ENCODE measurements around the gene DNMBP.
"Not testable (repeated sequence)": the region's sequence is repeated elsewhere in the genome, so short reads cannot be mapped to it uniquely, and the experiment has no call there.

DNMBP gene

DNA sequence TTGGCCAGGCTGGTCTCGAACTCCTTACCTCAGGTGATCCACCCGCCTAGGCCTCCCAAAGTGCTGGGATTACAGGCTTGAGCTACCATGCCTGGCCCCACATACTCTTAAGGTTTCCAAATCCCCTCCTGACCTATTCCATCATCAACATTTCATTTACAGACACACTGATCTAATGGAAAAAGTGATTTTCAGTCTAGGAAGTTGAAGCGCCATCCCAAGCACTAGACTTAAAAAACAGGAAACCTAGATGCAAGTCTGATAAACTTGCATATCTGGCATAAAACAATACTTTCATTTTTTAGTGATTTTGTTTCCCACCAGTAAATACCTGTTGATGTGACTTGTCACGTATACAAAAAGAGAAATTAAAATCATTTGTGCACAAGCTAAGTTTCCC lies 44.0 kb downstream of the DNMBP start:
- no peak for DNase-seq (ENCODE audit: extremely low read depth, low read depth)
- TF ChIP-seq, protein P1, sequence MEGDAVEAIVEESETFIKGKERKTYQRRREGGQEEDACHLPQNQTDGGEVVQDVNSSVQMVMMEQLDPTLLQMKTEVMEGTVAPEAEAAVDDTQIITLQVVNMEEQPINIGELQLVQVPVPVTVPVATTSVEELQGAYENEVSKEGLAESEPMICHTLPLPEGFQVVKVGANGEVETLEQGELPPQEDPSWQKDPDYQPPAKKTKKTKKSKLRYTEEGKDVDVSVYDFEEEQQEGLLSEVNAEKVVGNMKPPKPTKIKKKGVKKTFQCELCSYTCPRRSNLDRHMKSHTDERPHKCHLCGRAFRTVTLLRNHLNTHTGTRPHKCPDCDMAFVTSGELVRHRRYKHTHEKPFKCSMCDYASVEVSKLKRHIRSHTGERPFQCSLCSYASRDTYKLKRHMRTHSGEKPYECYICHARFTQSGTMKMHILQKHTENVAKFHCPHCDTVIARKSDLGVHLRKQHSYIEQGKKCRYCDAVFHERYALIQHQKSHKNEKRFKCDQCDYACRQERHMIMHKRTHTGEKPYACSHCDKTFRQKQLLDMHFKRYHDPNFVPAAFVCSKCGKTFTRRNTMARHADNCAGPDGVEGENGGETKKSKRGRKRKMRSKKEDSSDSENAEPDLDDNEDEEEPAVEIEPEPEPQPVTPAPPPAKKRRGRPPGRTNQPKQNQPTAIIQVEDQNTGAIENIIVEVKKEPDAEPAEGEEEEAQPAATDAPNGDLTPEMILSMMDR (IDR thresholded peaks at IDR 0.05; ENCODE audit: low read depth, low read length, missing control alignments): no peak
- no peak overlapping the region for H3K4me3 ChIP-seq (replicated peaks; ENCODE audit: low read depth, low read length)

DNA sequence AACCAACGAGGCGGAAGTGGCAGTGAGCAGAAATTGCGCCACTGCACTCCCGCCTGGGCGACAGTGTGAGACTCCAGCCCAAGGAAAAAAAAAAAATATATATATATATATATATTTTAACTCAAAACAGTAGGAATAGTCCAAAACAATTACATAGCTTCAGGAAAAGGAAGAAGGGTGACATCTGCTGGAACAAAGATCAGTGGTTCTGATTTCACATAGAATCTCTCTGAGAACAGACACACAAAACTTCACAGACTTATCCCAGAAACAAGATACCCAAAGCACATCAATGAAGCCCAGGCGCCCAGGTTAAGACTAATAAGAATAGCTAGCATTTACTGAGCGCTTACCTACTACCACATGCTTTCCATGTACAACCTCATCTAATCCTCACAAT lies 45.0 kb downstream of the DNMBP start:
- TF ChIP-seq, protein P1 (IDR thresholded peaks at IDR 0.05; ENCODE audit: low read depth, low read length, missing control alignments): peak; percentile 3
- no peak for DNase-seq (ENCODE audit: extremely low read depth, low read depth)
- no peak overlapping the region for H3K4me3 ChIP-seq (replicated peaks; ENCODE audit: low read depth, low read length)

DNA sequence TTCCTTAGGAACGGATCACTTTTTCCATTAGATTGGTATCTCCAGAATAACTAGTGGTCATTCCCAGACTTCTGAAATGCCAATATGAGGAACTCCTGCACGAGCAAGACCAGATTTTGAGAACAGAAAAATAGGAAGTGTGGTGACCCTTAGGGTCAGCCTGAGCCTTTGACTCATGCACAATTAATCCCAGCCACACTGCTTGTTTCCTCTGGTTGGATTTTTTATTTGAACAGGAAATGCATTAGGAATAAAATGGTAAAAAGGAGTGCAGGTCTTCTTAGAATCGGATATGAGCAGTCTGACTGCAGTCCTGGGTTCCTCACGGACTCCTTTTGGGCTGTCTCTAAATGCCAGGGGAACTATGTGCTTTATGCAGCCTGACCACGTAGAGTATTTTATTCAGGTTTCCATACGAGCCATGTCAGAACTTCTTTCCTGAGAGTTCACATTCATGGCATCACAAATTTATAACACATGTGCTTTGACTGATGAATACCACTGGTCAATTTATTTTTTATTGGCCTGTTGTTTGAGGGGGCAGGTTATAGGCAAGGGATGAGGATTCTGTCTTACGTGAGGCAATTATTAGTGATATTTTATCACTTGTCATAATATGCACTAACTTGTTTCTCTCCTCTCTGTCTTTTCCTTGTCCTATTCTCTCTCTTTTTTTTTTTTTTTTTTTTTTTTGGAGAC lies 46.1 kb downstream of the DNMBP start:
- DNase-seq (ENCODE audit: extremely low read depth, low read depth); H3K4me3 ChIP-seq (replicated peaks; ENCODE audit: low read depth, low read length): not testable (repeated sequence)

DNA sequence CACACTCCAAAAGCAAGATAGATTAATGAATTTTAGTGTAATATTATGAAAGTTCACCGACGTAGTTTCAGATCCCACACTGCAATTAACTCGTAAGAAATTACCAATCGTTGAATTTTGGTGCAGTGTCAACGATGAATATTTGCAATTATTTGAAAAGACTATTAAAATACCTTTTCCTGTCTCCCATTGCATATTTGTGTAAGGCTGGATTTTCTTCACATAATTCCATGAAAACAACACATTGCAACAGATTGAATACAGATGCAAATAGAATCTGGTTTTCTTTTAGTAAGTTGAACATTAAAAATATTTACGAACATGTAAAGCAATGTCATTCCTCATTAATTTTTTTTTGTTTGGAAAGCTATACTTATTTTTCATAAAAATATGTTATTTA lies 50.9 kb downstream of the DNMBP start:
- TF ChIP-seq, protein P1 (IDR thresholded peaks at IDR 0.05; ENCODE audit: low read depth, low read length, missing control alignments): no peak

DNA sequence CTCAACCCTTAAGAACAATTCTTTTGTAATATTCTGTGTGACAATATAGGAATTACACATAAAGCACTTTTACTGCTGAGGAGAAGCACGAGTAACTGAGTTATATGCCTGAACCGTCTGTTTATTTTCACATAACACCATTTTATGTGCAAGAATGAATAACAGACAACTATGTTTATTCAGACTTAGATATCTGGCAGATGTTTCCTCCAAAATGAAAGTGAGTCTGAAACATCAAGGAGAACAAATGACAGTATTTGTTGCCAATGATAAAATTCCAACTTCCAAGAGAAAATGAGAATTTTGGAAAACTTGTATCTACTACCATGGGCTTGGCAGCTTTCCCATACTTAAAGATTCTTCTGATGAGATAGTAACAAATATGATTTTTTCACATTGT lies 51.4 kb downstream of the DNMBP start:
- H3K4me3 ChIP-seq (replicated peaks; ENCODE audit: low read depth, low read length): no peak overlapping the region
- DNase-seq (ENCODE audit: extremely low read depth, low read depth): no peak
- TF ChIP-seq, protein P1 (IDR thresholded peaks at IDR 0.05; ENCODE audit: low read depth, low read length, missing control alignments): no peak

More for the DNA sequence above, 50.9 kb downstream of the DNMBP start:
- no peak for DNase-seq (ENCODE audit: extremely low read depth, low read depth)
- no peak overlapping the region for H3K4me3 ChIP-seq (replicated peaks; ENCODE audit: low read depth, low read length)

DNA sequence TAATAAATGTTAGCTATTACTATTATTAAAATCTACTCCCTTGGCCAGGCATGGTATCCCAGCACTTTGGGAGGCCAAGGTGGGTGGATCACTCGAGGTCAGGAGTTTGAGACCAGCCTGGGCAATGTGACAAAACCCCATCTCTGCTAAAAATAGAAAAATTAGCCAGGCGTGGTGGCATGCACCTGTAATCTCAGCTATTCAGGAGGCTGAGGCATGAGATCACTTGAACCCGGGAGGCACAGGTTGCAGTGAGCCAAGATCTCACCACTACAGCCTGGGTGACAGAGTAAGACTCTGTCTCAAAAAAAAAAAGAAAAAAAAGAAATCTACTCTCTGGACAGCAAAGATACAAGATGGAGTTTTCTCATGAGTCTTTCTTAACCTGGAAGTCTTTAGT lies 56.2 kb downstream of the DNMBP start:
- not testable (repeated sequence) for DNase-seq (ENCODE audit: extremely low read depth, low read depth); H3K4me3 ChIP-seq (replicated peaks; ENCODE audit: low read depth, low read length)

DNA sequence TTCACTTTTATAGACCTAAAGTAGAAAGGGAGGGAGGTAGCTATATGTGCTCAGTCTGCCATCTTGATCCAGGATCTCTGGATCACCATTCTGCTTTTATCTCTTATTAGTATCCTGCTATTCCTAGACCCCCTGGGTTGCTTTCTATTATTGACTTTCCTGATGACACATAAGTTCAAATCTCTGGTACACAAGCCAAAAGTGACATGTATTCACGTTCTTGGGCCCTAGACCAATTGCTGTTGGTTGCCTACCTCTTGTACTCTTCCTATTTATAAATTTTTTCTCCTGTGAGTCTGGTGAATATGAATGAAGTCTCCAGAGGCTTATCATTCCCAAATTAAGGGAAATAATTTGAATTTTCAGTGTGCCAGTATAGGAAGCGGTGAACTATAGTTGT lies 56.9 kb downstream of the DNMBP start:
- DNase-seq (ENCODE audit: extremely low read depth, low read depth): no peak
- H3K4me3 ChIP-seq (replicated peaks; ENCODE audit: low read depth, low read length): no peak overlapping the region
- TF ChIP-seq, protein P1 (IDR thresholded peaks at IDR 0.05; ENCODE audit: low read depth, low read length, missing control alignments): no peak

DNA sequence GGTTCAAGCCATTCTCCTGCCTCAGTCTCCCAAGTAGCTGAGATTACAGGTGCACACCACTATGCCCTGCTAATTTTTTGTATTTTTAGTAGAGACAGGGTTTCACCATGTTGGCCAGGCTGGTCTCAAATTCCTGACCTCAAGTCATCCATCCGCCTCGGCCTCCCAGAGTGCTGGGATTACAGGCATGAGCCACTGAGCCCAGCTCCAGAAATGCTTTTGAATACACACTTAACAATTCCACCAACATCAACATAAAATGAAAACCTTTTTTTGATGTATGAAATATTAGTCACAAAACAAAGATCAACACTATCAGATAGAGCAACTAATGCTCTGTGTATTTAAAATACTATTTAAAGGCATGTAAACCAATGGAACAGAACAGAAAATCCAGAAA lies 63.7 kb downstream of the DNMBP start:
- DNase-seq (ENCODE audit: extremely low read depth, low read depth); H3K4me3 ChIP-seq (replicated peaks; ENCODE audit: low read depth, low read length): not testable (repeated sequence)
